Central memory CD8-positive, alpha-beta T cell (primary cell): ENCODE data around the gene SLC22A23.

ENCODE experiments used
- ATAC-seq: fragments of 150-1000 bp; cut with Tn5 transposase; replicated peaks from 2 replicates; pipeline ENCODE4 v1.10.0; 2022; ENCODE audit warnings: mild to moderate bottlenecking, moderate FRiP score, moderate number of reproducible peaks; ENCODE audit not compliant: poor library complexity, severe bottlenecking; ENCODE audit errors: extremely low read depth
- DNase-seq, 2 donors: peaks; one replicate each; pipeline ENCODE4 v3.0.0; 2021; ENCODE audit warnings: low spot score in 2 of 2
- H3K27ac Mint-ChIP-seq: one replicate; pipeline ENCODE4 v1.8.0; 2022; ENCODE audit warnings: low read depth, mild to moderate bottlenecking, moderate library complexity, mixed read lengths
- H3K27me3 Mint-ChIP-seq: one replicate; pipeline ENCODE4 v1.8.0; 2022; ENCODE audit warnings: mixed read lengths
- H3K36me3 Mint-ChIP-seq: one replicate; pipeline ENCODE4 v1.8.0; 2022; ENCODE audit warnings: mild to moderate bottlenecking, moderate library complexity, mixed read lengths; ENCODE audit not compliant: insufficient read depth
- H3K4me1 Mint-ChIP-seq: one replicate; pipeline ENCODE4 v1.8.0; 2022; ENCODE audit warnings: mixed read lengths
- H3K4me3 Mint-ChIP-seq: one replicate; pipeline ENCODE4 v1.8.0; 2022; ENCODE audit warnings: mild to moderate bottlenecking, moderate library complexity, mixed read lengths
- H3K9me3 Mint-ChIP-seq: one replicate; pipeline ENCODE4 v1.8.0; 2022; ENCODE audit warnings: mixed read lengths

Gene SLC22A23

DNA sequence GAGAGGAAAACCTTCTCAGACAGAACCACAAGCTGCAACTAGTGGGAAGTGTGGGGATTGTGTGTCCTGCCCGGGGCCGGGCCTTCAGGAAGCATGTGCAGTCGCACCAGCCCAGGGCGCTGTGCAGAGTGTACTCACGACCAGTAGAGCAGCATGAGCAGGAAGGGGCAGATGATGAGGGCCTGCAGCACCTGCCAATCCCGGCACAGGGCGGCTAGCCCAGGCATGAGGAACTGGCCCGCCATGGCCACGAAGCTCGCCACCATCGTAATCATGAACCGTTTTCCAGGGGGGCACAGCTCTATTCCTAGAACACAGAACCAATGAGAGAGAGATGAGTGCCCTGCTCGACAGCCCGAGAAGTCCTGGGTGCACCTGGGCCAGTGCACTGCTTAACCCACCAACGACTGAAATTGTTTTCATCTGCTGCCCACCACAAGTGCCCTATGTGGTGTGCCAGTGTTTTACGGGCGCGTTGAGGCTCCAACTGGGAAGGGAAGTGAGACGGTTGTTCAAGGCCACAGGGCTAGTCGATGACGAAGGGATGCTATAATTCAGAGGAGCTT lies 133.1 kb downstream of the SLC22A23 start:
- Mint-ChIP-seq H3K27ac (no peak overlapping the region), H3K9me3 (no peaks in the 10 kb centered on the region), H3K27me3 (peaks cover 69% of the 10 kb centered on the region), H3K4me3 (no peak overlapping the region), H3K36me3 (no peaks in the 10 kb centered on the region), H3K4me1 (peaks cover 6% of the 10 kb centered on the region)
- no peak for DNase-seq
- ATAC-seq = no peak

GRCh38 chr6:3323148-3323547 lies 133.7 kb downstream of the SLC22A23 start:
- H3K27me3 Mint-ChIP-seq = peaks cover 69% of the 10 kb centered on the region

GRCh38 chr6:3322366-3322890 lies 134.4 kb downstream of the SLC22A23 start:
- no peak for ATAC-seq
- no peaks in the 10 kb centered on the region for H3K9me3 Mint-ChIP-seq
- no peak for DNase-seq
- H3K27ac Mint-ChIP-seq = no peak overlapping the region
- peaks cover 19% of the 10 kb centered on the region for H3K4me1 Mint-ChIP-seq
- peaks cover 71% of the 10 kb centered on the region for H3K27me3 Mint-ChIP-seq
- no peaks in the 10 kb centered on the region for H3K36me3 Mint-ChIP-seq
- H3K4me3 Mint-ChIP-seq = no peak overlapping the region

More at GRCh38 chr6:3323148-3323547, 133.7 kb downstream of the SLC22A23 start:
- Mint-ChIP-seq H3K36me3 (no peaks in the 10 kb centered on the region), H3K27ac (no peak overlapping the region), H3K4me1 (peaks cover 12% of the 10 kb centered on the region), H3K9me3 (no peaks in the 10 kb centered on the region), H3K4me3 (no peak overlapping the region)
- ATAC-seq (no peak), DNase-seq (no peak)

GRCh38 chr6:3321875-3322274 lies 135.0 kb downstream of the SLC22A23 start:
- Mint-ChIP-seq H3K27me3 (peaks cover 73% of the 10 kb centered on the region), H3K4me1 (peaks cover 19% of the 10 kb centered on the region), H3K27ac (no peak overlapping the region), H3K4me3 (no peak overlapping the region), H3K9me3 (no peaks in the 10 kb centered on the region), H3K36me3 (no peaks in the 10 kb centered on the region)
- no peak for DNase-seq
- no peak for ATAC-seq

GRCh38 chr6:3321042-3321441 lies 135.8 kb downstream of the SLC22A23 start:
- H3K27ac Mint-ChIP-seq = no peak overlapping the region
- DNase-seq = no peak
- H3K4me3 Mint-ChIP-seq = no peak overlapping the region
- no peak for ATAC-seq
- no peaks in the 10 kb centered on the region for H3K9me3 Mint-ChIP-seq
- no peaks in the 10 kb centered on the region for H3K36me3 Mint-ChIP-seq
- H3K4me1 Mint-ChIP-seq = peaks cover 19% of the 10 kb centered on the region
- peaks cover 73% of the 10 kb centered on the region for H3K27me3 Mint-ChIP-seq

GRCh38 chr6:3320238-3320811 lies 136.5 kb downstream of the SLC22A23 start:
- Mint-ChIP-seq H3K36me3 (no peaks in the 10 kb centered on the region), H3K9me3 (no peaks in the 10 kb centered on the region), H3K27ac (no peak overlapping the region), H3K4me3 (no peak overlapping the region), H3K27me3 (peaks cover 74% of the 10 kb centered on the region), H3K4me1 (peaks cover 19% of the 10 kb centered on the region)
- ATAC-seq (no peak), DNase-seq (no peak)

DNA sequence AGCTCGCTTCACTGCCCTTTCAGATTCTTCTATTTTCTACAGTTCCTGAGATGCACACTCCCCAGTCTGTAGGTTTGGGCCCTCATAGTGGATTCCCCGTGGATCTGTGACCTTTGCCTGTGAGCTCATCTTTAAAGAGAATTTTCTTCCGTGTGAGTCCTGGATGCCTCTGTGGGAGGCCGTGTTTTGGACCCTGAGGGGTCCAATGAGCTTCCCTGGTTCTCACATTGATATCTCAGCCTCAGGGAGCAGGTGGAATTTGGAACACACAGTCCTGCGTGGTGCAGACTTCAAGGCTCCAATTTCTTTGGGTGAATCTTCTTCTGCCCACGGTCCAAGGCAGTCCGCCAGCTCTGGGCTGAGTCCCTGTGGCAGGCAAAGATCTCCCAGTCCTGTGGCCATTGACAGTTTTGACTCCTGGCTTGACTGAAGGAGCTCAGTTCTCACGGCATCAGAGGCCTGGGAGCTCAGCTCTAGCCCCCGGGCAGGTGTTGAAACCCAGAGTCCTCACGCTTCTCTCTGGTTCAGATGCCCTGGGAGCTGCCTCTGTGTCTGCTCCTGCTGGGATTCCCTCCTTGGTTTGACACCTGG lies 137.1 kb downstream of the SLC22A23 start:
- peaks cover 19% of the 10 kb centered on the region for H3K4me1 Mint-ChIP-seq
- H3K27me3 Mint-ChIP-seq = peaks cover 75% of the 10 kb centered on the region

DNA sequence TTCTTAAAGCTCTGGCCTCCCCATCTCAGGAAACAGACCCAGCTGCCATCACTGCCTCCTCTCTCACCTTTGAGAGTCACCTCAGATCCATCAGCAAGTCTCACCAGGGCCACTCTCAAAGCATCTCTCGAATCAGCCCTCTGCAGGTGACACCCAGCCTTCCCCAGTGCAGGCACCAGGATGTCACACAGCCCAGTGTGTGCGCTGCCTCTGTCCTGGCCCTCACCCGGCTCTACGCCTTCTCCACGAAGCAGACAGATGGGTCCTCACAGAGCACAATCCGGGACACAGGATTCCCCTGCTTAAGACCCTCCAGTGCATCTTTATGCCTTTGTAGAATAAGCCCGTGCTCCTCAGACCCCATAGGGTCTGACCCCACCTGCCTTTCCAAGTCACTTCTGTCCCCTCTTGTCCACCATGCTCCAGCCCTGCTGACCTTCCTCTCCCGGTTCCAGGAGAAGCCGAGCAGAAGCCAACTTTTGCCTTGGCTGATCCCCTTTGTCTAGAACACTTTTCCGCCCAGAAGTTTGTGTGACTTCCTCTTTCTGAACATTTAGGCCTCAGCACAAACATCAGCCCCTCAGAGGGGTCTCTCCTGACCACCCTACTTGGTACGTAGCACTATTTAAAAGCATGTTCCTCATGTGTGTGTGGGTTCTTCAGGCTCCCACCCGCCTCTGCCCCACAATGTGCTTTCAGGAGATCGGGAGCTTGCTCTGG lies 137.9 kb downstream of the SLC22A23 start:
- ATAC-seq (no peak), DNase-seq (no peak)
- Mint-ChIP-seq H3K4me1 (peaks cover 19% of the 10 kb centered on the region), H3K27ac (peak overlapping the region; percentile 23), H3K36me3 (no peaks in the 10 kb centered on the region), H3K27me3 (peaks cover 72% of the 10 kb centered on the region), H3K4me3 (peak overlapping the region; percentile 50), H3K9me3 (no peaks in the 10 kb centered on the region)

More for the DNA sequence above, 137.1 kb downstream of the SLC22A23 start:
- H3K36me3 Mint-ChIP-seq = no peaks in the 10 kb centered on the region
- no peaks in the 10 kb centered on the region for H3K9me3 Mint-ChIP-seq
- ATAC-seq (no peak), DNase-seq (no peak)
- no peak overlapping the region for H3K4me3 Mint-ChIP-seq
- no peak overlapping the region for H3K27ac Mint-ChIP-seq

GRCh38 chr6:3318226-3318625 lies 138.6 kb downstream of the SLC22A23 start:
- DNase-seq (no peak), ATAC-seq (no peak)
- H3K27ac Mint-ChIP-seq = peak overlapping the region; percentile 23
- H3K4me1 Mint-ChIP-seq = peaks cover 19% of the 10 kb centered on the region
- no peaks in the 10 kb centered on the region for H3K9me3 Mint-ChIP-seq
- H3K4me3 Mint-ChIP-seq = peak overlapping the region; percentile 50
- H3K27me3 Mint-ChIP-seq = peaks cover 64% of the 10 kb centered on the region
- H3K36me3 Mint-ChIP-seq = no peaks in the 10 kb centered on the region

GRCh38 chr6:3317741-3318211 lies 139.1 kb downstream of the SLC22A23 start:
- Mint-ChIP-seq H3K27ac (peak overlapping the region; percentile 23), H3K36me3 (no peaks in the 10 kb centered on the region), H3K4me1 (peaks cover 19% of the 10 kb centered on the region), H3K4me3 (peak overlapping the region; percentile 50), H3K27me3 (peaks cover 60% of the 10 kb centered on the region), H3K9me3 (no peaks in the 10 kb centered on the region)
- ATAC-seq (no peak), DNase-seq (no peak)

DNA sequence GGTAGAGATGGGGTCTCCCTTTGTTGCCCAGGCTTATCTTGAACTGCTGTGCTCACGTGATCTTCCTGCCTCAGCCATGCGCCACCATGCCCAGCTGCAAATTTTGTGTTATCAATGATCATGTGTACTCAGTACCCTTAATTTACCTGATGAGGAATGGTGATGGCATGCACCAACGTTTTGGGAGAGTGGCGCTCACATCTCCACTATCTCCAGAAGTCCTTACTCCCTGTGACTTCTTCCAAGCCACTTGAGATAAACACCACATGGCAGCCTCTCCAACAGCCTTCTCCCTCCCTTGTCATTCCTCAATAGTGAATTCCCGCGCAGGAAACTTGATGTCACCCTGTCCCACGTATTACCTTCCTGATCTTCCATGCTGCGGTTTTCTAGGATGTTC lies 140.0 kb downstream of the SLC22A23 start:
- H3K4me1 Mint-ChIP-seq = peaks cover 19% of the 10 kb centered on the region
- DNase-seq (no peak), ATAC-seq (no peak)
- H3K4me3 Mint-ChIP-seq = no peak overlapping the region
- peaks cover 50% of the 10 kb centered on the region for H3K27me3 Mint-ChIP-seq
- no peaks in the 10 kb centered on the region for H3K36me3 Mint-ChIP-seq
- H3K27ac Mint-ChIP-seq = no peak overlapping the region
- no peaks in the 10 kb centered on the region for H3K9me3 Mint-ChIP-seq

- no peak for DNase-seq
- Mint-ChIP-seq H3K4me3 (no peak overlapping the region), H3K27ac (no peak overlapping the region), H3K4me1 (peaks cover 19% of the 10 kb centered on the region), H3K36me3 (no peaks in the 10 kb centered on the region), H3K9me3 (no peaks in the 10 kb centered on the region), H3K27me3 (peaks cover 47% of the 10 kb centered on the region)
- ATAC-seq = no peak
Observed at GRCh38 chr6:3316331-3316730, 140.5 kb downstream of the SLC22A23 start.
